WTC11 (cell line): ENCODE measurements around the gene RPRD1A.

ENCODE experiments used
- CBFB ChIP-seq: sonication (generic); formaldehyde crosslinking; IDR thresholded peaks from 2 replicates; pipeline ENCODE4 v1.8.1; 2022; ENCODE audit warnings: mild to moderate bottlenecking, low read depth, missing genetic modification reagents
- E2F4 ChIP-seq: sonication (generic); formaldehyde crosslinking; IDR thresholded peaks from 2 replicates; pipeline ENCODE4 v1.8.1; 2022; ENCODE audit warnings: low read depth, mild to moderate bottlenecking, moderate library complexity, missing genetic modification reagents, borderline replicate concordance
- JUN ChIP-seq: sonication (generic); formaldehyde crosslinking; IDR thresholded peaks from 2 replicates; pipeline ENCODE4 v1.8.0; 2023; ENCODE audit warnings: mild to moderate bottlenecking, missing genetic modification reagents
- NR2C2 ChIP-seq: sonication (generic); formaldehyde crosslinking; IDR thresholded peaks from 2 replicates; pipeline ENCODE4 v1.8.0; 2022; ENCODE audit warnings: mild to moderate bottlenecking, missing genetic modification reagents
- SP1 ChIP-seq: sonication (generic); formaldehyde crosslinking; conservative IDR thresholded peaks from 2 replicates; pipeline ENCODE4 v1.8.1; 2022; ENCODE audit warnings: missing genetic modification reagents
- TF ChIP-seq, protein P1 (sequence below): fragments of 200-600 bp; IDR thresholded peaks from 2 replicates; pipeline ENCODE4 v1.8.0; 2022; ENCODE audit warnings: antibody characterized with exemption
- TF ChIP-seq, protein P2 (sequence below): sonication (generic); formaldehyde crosslinking; IDR thresholded peaks from 2 replicates; pipeline ENCODE4 v1.8.0; 2022; ENCODE audit warnings: mild to moderate bottlenecking, missing genetic modification reagents

GRCh38 chr18:36086186-36086585 lies 18.8 kb upstream of the RPRD1A start:
- TF ChIP-seq, protein P1, sequence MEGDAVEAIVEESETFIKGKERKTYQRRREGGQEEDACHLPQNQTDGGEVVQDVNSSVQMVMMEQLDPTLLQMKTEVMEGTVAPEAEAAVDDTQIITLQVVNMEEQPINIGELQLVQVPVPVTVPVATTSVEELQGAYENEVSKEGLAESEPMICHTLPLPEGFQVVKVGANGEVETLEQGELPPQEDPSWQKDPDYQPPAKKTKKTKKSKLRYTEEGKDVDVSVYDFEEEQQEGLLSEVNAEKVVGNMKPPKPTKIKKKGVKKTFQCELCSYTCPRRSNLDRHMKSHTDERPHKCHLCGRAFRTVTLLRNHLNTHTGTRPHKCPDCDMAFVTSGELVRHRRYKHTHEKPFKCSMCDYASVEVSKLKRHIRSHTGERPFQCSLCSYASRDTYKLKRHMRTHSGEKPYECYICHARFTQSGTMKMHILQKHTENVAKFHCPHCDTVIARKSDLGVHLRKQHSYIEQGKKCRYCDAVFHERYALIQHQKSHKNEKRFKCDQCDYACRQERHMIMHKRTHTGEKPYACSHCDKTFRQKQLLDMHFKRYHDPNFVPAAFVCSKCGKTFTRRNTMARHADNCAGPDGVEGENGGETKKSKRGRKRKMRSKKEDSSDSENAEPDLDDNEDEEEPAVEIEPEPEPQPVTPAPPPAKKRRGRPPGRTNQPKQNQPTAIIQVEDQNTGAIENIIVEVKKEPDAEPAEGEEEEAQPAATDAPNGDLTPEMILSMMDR, result no peak
- TF ChIP-seq NR2C2 (no peak), E2F4 (CRISPR knock-in tag) (no peak), JUN (CRISPR knock-in tag) (no peak), CBFB (CRISPR knock-in tag) (no peak), SP1 (CRISPR knock-in tag) (no peak)
- TF ChIP-seq, protein P2, sequence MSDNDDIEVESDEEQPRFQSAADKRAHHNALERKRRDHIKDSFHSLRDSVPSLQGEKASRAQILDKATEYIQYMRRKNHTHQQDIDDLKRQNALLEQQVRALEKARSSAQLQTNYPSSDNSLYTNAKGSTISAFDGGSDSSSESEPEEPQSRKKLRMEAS (CRISPR knock-in tag), result no peak
